ENCODE measurements around the gene EIF1AX. TPM values are rescaled to one million over a fixed set of nuclear protein-coding genes. Genes with fewer than 3 reads are reported as not detected.

The EIF1AX gene
- total and polyA plus RNA-seq, 2 of the 13 experiments (the other 11 are each of a cell fraction or from before 2014, with no cell fraction given), result 35.1 to 82.7 TPM

GRCh38 chrX:20143561-20143960 lies 1.9 kb upstream of the EIF1AX start:
- Histone ChIP-seq H4K20me1 (ENCODE audit: insufficient read depth, low read length) (peaks cover 19% of the 10 kb centered on the region), H2AFZ (ENCODE audit: low read length) (no peak overlapping the region), H3K9ac (ENCODE audit: insufficient read depth, low read depth, low read length) (no peak overlapping the region), H3K27ac (ENCODE audit: extremely low read length, insufficient read depth, low read length) (no peak overlapping the region), H3K36me3 (replicated peaks in 1 of 2; ENCODE audit: control insufficient read depth in 1 of 2, insufficient read depth in 2 of 2, low read length in 2 of 2) (peaks cover 3% of the 10 kb centered on the region in 2 experiments; a peak in 2 of 5 replicates), H3K27me3 (ENCODE audit: control insufficient read depth in 1 of 2, insufficient read depth in 2 of 2, low read length in 2 of 2) (no peaks in the 10 kb centered on the region), H3K4me2 (ENCODE audit: low read depth, low read length) (no peak overlapping the region), H3K4me1 (ENCODE audit: insufficient read depth, low read length) (peaks cover 39% of the 10 kb centered on the region), H3K4me3 (replicated peaks in 1 of 3; ENCODE audit: insufficient read depth in 1 of 3, low read depth in 2 of 3, low read length in 3 of 3) (no peak overlapping the region), H3K79me2 (ENCODE audit: insufficient read depth, low read length) (peaks cover 29% of the 10 kb centered on the region), H3K9me3 (ENCODE audit: low read length) (no peaks in the 10 kb centered on the region)
- DNase-seq (ENCODE audit: low spot score) (peak; percentile 58), FAIRE-seq (no peak), ATAC-seq (peak; percentile 8)
- CTCF ChIA-PET (ENCODE audit: low intra/inter-chr PET ratio, low total read pairs), result no interaction called here
- TF ChIP-seq AFF4 (CRISPR knock-in tag; IDR thresholded peaks at IDR 0.05) (no peak), ZNF281 (CRISPR knock-in tag; IDR thresholded peaks at IDR 0.05; ENCODE audit: borderline replicate concordance) (peak; percentile 84), SETDB1 (CRISPR knock-in tag; IDR thresholded peaks at IDR 0.05; ENCODE audit: borderline replicate concordance) (no peak), HNF4A (CRISPR knock-in tag; IDR thresholded peaks at IDR 0.05) (0 out of 2 replicates have a peak, but pooled peaks have one; percentile 10), ZNF496 (CRISPR knock-in tag; IDR thresholded peaks at IDR 0.05; ENCODE audit: insufficient replicate concordance) (no peak), ARID3A (IDR thresholded peaks at IDR 0.05; ENCODE audit: low read depth, low read length) (0 out of 2 replicates have a peak, but pooled peaks have one; percentile 34)
- intact Hi-C loops (cut with micrococcal nuclease; ENCODE audit: unreplicated experiment), result no loop called here
- 25% methylated on average over 1 of the region's 2 CpGs for WGBS (ENCODE audit: low lambda C conversion rate)
- BruUV-seq (replicated peaks), result no TSS peak
- POLR2A ChIA-PET, result no interaction called here
- in situ Hi-C loops (cut with HindIII; ENCODE audit: extremely low pct_ligation_motif_present, low pct_unique_long_range_greater_than_20kb), result no loop called here
